ENCODE measurements around the gene MED28.

DNA sequence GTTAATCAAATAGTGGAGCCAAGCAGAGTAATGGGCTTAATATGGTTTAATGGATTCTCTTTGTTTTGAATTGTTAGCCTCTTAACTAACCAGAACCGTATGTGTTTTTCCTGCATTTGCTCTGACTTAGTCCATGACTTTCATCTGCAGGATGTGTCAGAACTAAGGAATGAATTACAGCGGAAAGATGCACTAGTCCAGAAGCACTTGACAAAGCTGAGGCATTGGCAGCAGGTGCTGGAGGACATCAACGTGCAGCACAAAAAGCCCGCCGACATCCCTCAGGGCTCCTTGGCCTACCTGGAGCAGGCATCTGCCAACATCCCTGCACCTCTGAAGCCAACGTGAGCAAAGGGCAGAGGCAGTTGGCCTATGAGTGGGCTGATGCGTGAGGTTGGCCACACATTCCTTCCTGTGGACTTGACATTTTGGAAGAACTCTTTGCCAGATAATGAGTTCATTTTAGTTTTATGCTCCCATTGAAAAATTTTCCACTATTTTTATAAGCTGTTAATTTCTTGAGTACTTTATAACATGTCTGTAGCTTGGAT lies 9.1 kb downstream of the MED28 start:
- no peak for TF ChIP-seq CTCF (optimal IDR thresholded peaks at IDR 0.05 in 1 of 3, IDR thresholded peaks at IDR 0.05 in 1 of 3, conservative IDR thresholded peaks at IDR 0.05 in 1 of 3; ENCODE audit: extremely low read depth in 1 of 3, insufficient read depth in 2 of 3, low read length in 3 of 3)
- no peak for TF ChIP-seq EZH2 (IDR thresholded peaks at IDR 0.05; ENCODE audit: low read length)

All from keratinocyte (primary cell).